GM12878 (cell line): ENCODE results near the gene CALB2. TPM values are rescaled to one million over a fixed set of nuclear protein-coding genes. Genes with fewer than 3 reads are reported as not detected.

Source experiments
- ZBED1 ChIP-seq: IDR thresholded peaks from 2 replicates; pipeline ENCODE4 v1.6.1; 2016; ENCODE audit warnings: borderline replicate concordance
- polyA plus RNA-seq, 11 experiments: library from polyadenylated mRNA; depleted of rRNA in 4 of 11; unstranded in 6 of 11; stranded (reverse) in 5 of 11; fragments of >200 nt; fragmentation: Nextera tagmentation in 4 of 11; fragmentation: Illumina TruSeq in 1 of 11; extraction: Ambion mirVana in 4 of 11; extraction: Trizol in 1 of 11; gene quantifications; 1 replicate in 1 of 11; 2 replicates in 10 of 11; pipeline versions ENCODE4 v1.2.1 to v1.2.3, GENCODE V29; 2011 to 2016; ENCODE audit warnings: inconsistent platforms in 2 of 11, missing spikeins in 2 of 11, low read depth in 1 of 11
- total RNA-seq, 4 experiments: library from RNA; depleted of rRNA in 3 of 4; stranded (reverse); fragments of >200 nt in 3 of 4; fragmentation: Illumina TruSeq in 1 of 4; extraction: Trizol in 1 of 4; gene quantifications; 2 replicates each; pipeline versions ENCODE4 v1.2.1 to v1.2.3, GENCODE V29; 2013 to 2021
- TF ChIP-seq, protein P1 (sequence below): IDR thresholded peaks from 2 replicates; pipeline ENCODE4 v1.6.1; 2012; ENCODE audit warnings: mild to moderate bottlenecking, low read depth, low read length

CALB2 gene
- total and polyA plus RNA-seq, 10 of the 15 experiments (the other 5 are each of a cell fraction or from before 2014, with no cell fraction given), result not detected

DNA sequence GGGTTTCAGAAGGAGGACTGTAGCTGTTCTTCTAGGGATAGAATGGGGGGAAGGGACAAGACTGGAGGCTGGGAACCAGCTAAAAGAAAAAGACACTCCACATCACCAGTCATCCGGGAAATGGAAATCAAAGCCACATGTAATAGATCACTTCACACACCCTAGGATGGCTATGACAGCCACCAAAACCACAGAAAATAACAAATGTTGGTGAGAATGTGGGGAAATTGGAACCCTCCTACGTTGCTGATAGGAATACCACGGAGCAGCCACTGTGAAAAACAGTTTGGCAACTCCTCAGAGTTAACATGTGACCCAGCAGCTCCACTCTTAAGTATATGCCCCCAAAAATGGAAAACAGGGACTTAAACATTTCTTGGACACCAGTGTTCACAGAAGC lies 81.0 kb downstream of the CALB2 start (continued):
- TF ChIP-seq, protein P1, sequence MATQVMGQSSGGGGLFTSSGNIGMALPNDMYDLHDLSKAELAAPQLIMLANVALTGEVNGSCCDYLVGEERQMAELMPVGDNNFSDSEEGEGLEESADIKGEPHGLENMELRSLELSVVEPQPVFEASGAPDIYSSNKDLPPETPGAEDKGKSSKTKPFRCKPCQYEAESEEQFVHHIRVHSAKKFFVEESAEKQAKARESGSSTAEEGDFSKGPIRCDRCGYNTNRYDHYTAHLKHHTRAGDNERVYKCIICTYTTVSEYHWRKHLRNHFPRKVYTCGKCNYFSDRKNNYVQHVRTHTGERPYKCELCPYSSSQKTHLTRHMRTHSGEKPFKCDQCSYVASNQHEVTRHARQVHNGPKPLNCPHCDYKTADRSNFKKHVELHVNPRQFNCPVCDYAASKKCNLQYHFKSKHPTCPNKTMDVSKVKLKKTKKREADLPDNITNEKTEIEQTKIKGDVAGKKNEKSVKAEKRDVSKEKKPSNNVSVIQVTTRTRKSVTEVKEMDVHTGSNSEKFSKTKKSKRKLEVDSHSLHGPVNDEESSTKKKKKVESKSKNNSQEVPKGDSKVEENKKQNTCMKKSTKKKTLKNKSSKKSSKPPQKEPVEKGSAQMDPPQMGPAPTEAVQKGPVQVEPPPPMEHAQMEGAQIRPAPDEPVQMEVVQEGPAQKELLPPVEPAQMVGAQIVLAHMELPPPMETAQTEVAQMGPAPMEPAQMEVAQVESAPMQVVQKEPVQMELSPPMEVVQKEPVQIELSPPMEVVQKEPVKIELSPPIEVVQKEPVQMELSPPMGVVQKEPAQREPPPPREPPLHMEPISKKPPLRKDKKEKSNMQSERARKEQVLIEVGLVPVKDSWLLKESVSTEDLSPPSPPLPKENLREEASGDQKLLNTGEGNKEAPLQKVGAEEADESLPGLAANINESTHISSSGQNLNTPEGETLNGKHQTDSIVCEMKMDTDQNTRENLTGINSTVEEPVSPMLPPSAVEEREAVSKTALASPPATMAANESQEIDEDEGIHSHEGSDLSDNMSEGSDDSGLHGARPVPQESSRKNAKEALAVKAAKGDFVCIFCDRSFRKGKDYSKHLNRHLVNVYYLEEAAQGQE, result no peak
- TF ChIP-seq ZBED1, result no peak

Other genes starting within 250 kb of the CALB2 start
- not detected in 2 replicates for gene HYDIN, start 128.0 kb upstream of the CALB2 start, total RNA-seq (2014; rRNA removed)
- 0.09 TPM in 1 of 2 replicates, not detected in the other for gene HYDIN, start 128.0 kb upstream of the CALB2 start, total RNA-seq (2014; rRNA removed; fragmentation: Illumina TruSeq; extraction: Trizol)
- gene HYDIN, start 128.0 kb upstream of the CALB2 start, total RNA-seq (2021), result 0.29 TPM in 1 of 2 replicates, not detected in the other
- not detected in 2 replicates for gene HYDIN, start 128.0 kb upstream of the CALB2 start, polyA plus RNA-seq (2011; rRNA removed)
- 0.01 TPM in 1 of 2 replicates, not detected in the other for gene HYDIN, start 128.0 kb upstream of the CALB2 start, polyA plus RNA-seq (2014; fragmentation: Illumina TruSeq; extraction: Trizol)
- gene HYDIN, start 128.0 kb upstream of the CALB2 start, polyA plus RNA-seq (2014; fragmentation: Nextera tagmentation; extraction: Ambion mirVana), result under 1 TPM in 1 of 2 experiments, not detected in 1; 0.10 TPM
- not detected in 2 replicates for gene HYDIN, start 128.0 kb upstream of the CALB2 start, polyA plus RNA-seq (2014; rRNA removed)
- under 1 TPM in 1 of 2 experiments, not detected in 1; 0.30 TPM for gene HYDIN, start 128.0 kb upstream of the CALB2 start, polyA plus RNA-seq (2016; fragmentation: Nextera tagmentation; extraction: Ambion mirVana)
- 29.8 TPM in 2 replicates for gene CMTR2, start 69.3 kb upstream of the CALB2 start, total RNA-seq (2014; rRNA removed)
- 21.3 TPM in 2 replicates for gene CMTR2, start 69.3 kb upstream of the CALB2 start, total RNA-seq (2014; rRNA removed; fragmentation: Illumina TruSeq; extraction: Trizol)
- 14.9 and 19.3 TPM in 2 replicates for gene CMTR2, start 69.3 kb upstream of the CALB2 start, total RNA-seq (2021)
- gene CMTR2, start 69.3 kb upstream of the CALB2 start, polyA plus RNA-seq (2011; rRNA removed), result 37.0 and 59.4 TPM in 2 replicates
- 21.4 and 26.9 TPM in 2 replicates for gene CMTR2, start 69.3 kb upstream of the CALB2 start, polyA plus RNA-seq (2014; fragmentation: Illumina TruSeq; extraction: Trizol)
- gene CMTR2, start 69.3 kb upstream of the CALB2 start, polyA plus RNA-seq (2014; fragmentation: Nextera tagmentation; extraction: Ambion mirVana), result 10 to 100 TPM in 1 of 2 experiments, 1 to 10 TPM in 1; 6.5 to 12.1 TPM
- 14.6 and 20.6 TPM in 2 replicates for gene CMTR2, start 69.3 kb upstream of the CALB2 start, polyA plus RNA-seq (2014; rRNA removed)
- gene CMTR2, start 69.3 kb upstream of the CALB2 start, polyA plus RNA-seq (2016; fragmentation: Nextera tagmentation; extraction: Ambion mirVana), result 10 to 100 TPM; 20.5 to 21.2 TPM
- gene TLE7, start 83.3 kb downstream of the CALB2 start, total RNA-seq (2014; rRNA removed), result not detected in 2 replicates
- not detected in 2 replicates for gene TLE7, start 83.3 kb downstream of the CALB2 start, total RNA-seq (2014; rRNA removed; fragmentation: Illumina TruSeq; extraction: Trizol)
- not detected in 2 replicates for gene TLE7, start 83.3 kb downstream of the CALB2 start, total RNA-seq (2021)
- gene TLE7, start 83.3 kb downstream of the CALB2 start, polyA plus RNA-seq (2011; rRNA removed), result not detected in 2 replicates
- not detected in 2 replicates for gene TLE7, start 83.3 kb downstream of the CALB2 start, polyA plus RNA-seq (2014; fragmentation: Illumina TruSeq; extraction: Trizol)
- not detected for gene TLE7, start 83.3 kb downstream of the CALB2 start, polyA plus RNA-seq (2014; fragmentation: Nextera tagmentation; extraction: Ambion mirVana)
- gene TLE7, start 83.3 kb downstream of the CALB2 start, polyA plus RNA-seq (2014; rRNA removed), result not detected in 2 replicates
- gene TLE7, start 83.3 kb downstream of the CALB2 start, polyA plus RNA-seq (2016; fragmentation: Nextera tagmentation; extraction: Ambion mirVana), result not detected
- gene ZNF23, start 103.5 kb downstream of the CALB2 start, total RNA-seq (2014; rRNA removed), result 6.8 and 7.1 TPM in 2 replicates
- gene ZNF23, start 103.5 kb downstream of the CALB2 start, total RNA-seq (2014; rRNA removed; fragmentation: Illumina TruSeq; extraction: Trizol), result 11.5 and 12.0 TPM in 2 replicates
- 7.6 and 10.2 TPM in 2 replicates for gene ZNF23, start 103.5 kb downstream of the CALB2 start, total RNA-seq (2021)
- 9.9 and 13.9 TPM in 2 replicates for gene ZNF23, start 103.5 kb downstream of the CALB2 start, polyA plus RNA-seq (2011; rRNA removed)
- 11.3 and 13.4 TPM in 2 replicates for gene ZNF23, start 103.5 kb downstream of the CALB2 start, polyA plus RNA-seq (2014; fragmentation: Illumina TruSeq; extraction: Trizol)
- gene ZNF23, start 103.5 kb downstream of the CALB2 start, polyA plus RNA-seq (2014; fragmentation: Nextera tagmentation; extraction: Ambion mirVana), result 1 to 10 TPM; 3.6 to 4.8 TPM
- 7.0 and 9.3 TPM in 2 replicates for gene ZNF23, start 103.5 kb downstream of the CALB2 start, polyA plus RNA-seq (2014; rRNA removed)
- 1 to 10 TPM; 7.4 to 8.2 TPM for gene ZNF23, start 103.5 kb downstream of the CALB2 start, polyA plus RNA-seq (2016; fragmentation: Nextera tagmentation; extraction: Ambion mirVana)
- 2.0 and 3.5 TPM in 2 replicates for gene ZNF19, start 130.6 kb downstream of the CALB2 start, total RNA-seq (2014; rRNA removed)
- 3.0 TPM in 2 replicates for gene ZNF19, start 130.6 kb downstream of the CALB2 start, total RNA-seq (2014; rRNA removed; fragmentation: Illumina TruSeq; extraction: Trizol)
- 2.1 and 2.3 TPM in 2 replicates for gene ZNF19, start 130.6 kb downstream of the CALB2 start, total RNA-seq (2021)
- gene ZNF19, start 130.6 kb downstream of the CALB2 start, polyA plus RNA-seq (2011; rRNA removed), result 3.3 and 3.6 TPM in 2 replicates
- gene ZNF19, start 130.6 kb downstream of the CALB2 start, polyA plus RNA-seq (2014; fragmentation: Illumina TruSeq; extraction: Trizol), result 2.0 and 4.7 TPM in 2 replicates
- gene ZNF19, start 130.6 kb downstream of the CALB2 start, polyA plus RNA-seq (2014; fragmentation: Nextera tagmentation; extraction: Ambion mirVana), result 1 to 10 TPM; 1.5 TPM
- 1.0 and 1.4 TPM in 2 replicates for gene ZNF19, start 130.6 kb downstream of the CALB2 start, polyA plus RNA-seq (2014; rRNA removed)
- gene ZNF19, start 130.6 kb downstream of the CALB2 start, polyA plus RNA-seq (2016; fragmentation: Nextera tagmentation; extraction: Ambion mirVana), result 1 to 10 TPM; 1.3 to 3.0 TPM
- 0.90 and 1.0 TPM in 2 replicates for gene CHST4, start 167.7 kb downstream of the CALB2 start, total RNA-seq (2014; rRNA removed)
- gene CHST4, start 167.7 kb downstream of the CALB2 start, total RNA-seq (2014; rRNA removed; fragmentation: Illumina TruSeq; extraction: Trizol), result 0.55 and 0.67 TPM in 2 replicates
- gene CHST4, start 167.7 kb downstream of the CALB2 start, total RNA-seq (2021), result 0.82 and 1.1 TPM in 2 replicates
- gene CHST4, start 167.7 kb downstream of the CALB2 start, polyA plus RNA-seq (2011; rRNA removed), result 0.09 and 0.10 TPM in 2 replicates
- 0.57 and 0.60 TPM in 2 replicates for gene CHST4, start 167.7 kb downstream of the CALB2 start, polyA plus RNA-seq (2014; fragmentation: Illumina TruSeq; extraction: Trizol)
- 1 to 10 TPM in 1 of 2 experiments, under 1 TPM in 1; 0.60 to 1.4 TPM for gene CHST4, start 167.7 kb downstream of the CALB2 start, polyA plus RNA-seq (2014; fragmentation: Nextera tagmentation; extraction: Ambion mirVana)
- gene CHST4, start 167.7 kb downstream of the CALB2 start, polyA plus RNA-seq (2014; rRNA removed), result 0.50 and 0.81 TPM in 2 replicates
- 1 to 10 TPM; 1.2 to 1.7 TPM for gene CHST4, start 167.7 kb downstream of the CALB2 start, polyA plus RNA-seq (2016; fragmentation: Nextera tagmentation; extraction: Ambion mirVana)
- gene TAT, start 218.4 kb downstream of the CALB2 start, total RNA-seq (2014; rRNA removed), result 0.05 TPM in 1 of 2 replicates, not detected in the other
- 0.04 TPM in 1 of 2 replicates, not detected in the other for gene TAT, start 218.4 kb downstream of the CALB2 start, total RNA-seq (2014; rRNA removed; fragmentation: Illumina TruSeq; extraction: Trizol)
- gene TAT, start 218.4 kb downstream of the CALB2 start, total RNA-seq (2021), result 0.44 and 0.51 TPM in 2 replicates
- gene TAT, start 218.4 kb downstream of the CALB2 start, polyA plus RNA-seq (2011; rRNA removed), result not detected in 2 replicates
- gene TAT, start 218.4 kb downstream of the CALB2 start, polyA plus RNA-seq (2014; fragmentation: Illumina TruSeq; extraction: Trizol), result 0.01 TPM in 1 of 2 replicates, not detected in the other
- under 1 TPM; 0.06 to 0.11 TPM for gene TAT, start 218.4 kb downstream of the CALB2 start, polyA plus RNA-seq (2014; fragmentation: Nextera tagmentation; extraction: Ambion mirVana)
- not detected in 2 replicates for gene TAT, start 218.4 kb downstream of the CALB2 start, polyA plus RNA-seq (2014; rRNA removed)
- under 1 TPM in 1 of 2 experiments, not detected in 1; 0.19 TPM for gene TAT, start 218.4 kb downstream of the CALB2 start, polyA plus RNA-seq (2016; fragmentation: Nextera tagmentation; extraction: Ambion mirVana)